Stimulated activated CD8-positive, alpha-beta memory T cell treated with anti-CD3 and anti-CD28 coated beads, Interleukin-15, amount 100 ng/mL, for 24 hours (primary cell): Measurements from ENCODE around the gene RSBN1.
"Not testable (repeated sequence)": the region's sequence is repeated elsewhere in the genome, so short reads cannot be mapped to it uniquely, and the experiment has no call there.

Experiments used
- DNase-seq: peaks from one replicate; pipeline ENCODE4 v3.0.0-alpha.2; 2020; ENCODE audit warnings: low read depth

The RSBN1 gene

DNA sequence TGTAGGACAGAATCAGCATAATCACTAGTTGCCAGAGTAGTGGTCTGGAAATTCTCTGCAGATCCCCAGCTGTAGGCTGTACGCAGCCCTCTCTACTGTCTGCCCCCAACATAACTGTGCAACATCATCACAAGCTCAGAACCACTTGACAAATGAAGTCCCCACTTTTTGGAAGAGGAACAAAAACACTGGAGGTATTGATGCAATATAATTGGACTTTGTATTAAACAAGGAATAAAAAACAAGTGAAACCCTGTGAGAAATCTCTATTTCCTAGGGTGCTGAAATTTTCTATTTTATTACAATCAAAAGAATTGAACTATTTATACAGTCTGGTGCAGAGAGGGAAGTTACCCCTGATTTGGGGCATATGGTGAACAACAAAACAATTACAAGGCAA, 68.2 kb downstream of the RSBN1 start:
- no peak for DNase-seq

DNA sequence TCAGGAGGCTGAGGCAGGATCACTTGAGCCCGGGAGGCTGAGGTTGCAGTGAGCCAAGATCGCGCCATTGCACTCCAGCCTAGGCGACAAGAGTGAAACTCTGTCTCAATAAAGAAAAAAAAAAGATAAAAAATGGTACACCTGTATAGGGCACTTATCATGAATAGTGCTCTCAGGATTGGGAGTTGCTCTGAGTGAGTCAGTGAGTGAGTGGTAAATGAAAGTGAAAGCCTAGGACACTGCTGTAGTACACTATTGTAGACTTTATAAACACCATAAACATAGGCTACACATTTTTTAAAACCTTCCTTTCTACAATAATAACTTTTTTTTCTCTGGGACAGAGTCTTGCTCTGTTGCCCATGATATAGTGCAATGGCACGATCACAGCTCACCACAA, 69.8 kb downstream of the RSBN1 start:
- no peak for DNase-seq

DNA sequence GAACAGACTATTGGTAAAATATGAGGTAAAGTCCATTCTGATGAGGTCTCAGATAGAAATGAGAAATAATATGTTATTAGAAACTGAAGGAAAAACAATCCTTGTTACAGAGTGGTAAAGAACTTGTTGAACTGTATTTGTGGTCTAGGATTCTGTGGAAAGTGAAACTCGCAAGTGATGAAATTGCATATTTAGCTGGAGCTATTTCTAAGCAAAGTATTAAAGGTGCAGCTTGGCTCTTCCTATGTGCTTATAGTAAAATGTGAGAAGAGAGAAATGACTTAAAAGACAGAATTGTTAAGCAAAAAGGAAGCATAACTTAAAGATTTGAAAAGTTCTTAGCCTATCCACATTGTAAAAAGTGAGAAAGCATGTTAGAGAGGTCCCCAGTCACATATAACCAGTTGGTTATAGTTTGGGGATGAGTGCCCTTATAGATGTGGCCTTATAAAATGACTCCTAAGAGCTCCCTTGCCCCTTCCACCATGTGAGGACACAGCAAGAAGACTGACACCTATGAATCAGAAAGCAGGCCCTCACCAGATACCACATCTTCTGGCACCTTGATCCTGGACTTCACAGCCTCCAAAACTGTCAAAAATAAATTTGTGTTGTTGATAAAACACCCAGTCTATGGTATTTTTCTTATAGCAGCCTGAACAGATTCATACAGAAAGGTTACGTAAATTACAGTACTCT, 77.8 kb downstream of the RSBN1 start:
- no peak for DNase-seq

DNA sequence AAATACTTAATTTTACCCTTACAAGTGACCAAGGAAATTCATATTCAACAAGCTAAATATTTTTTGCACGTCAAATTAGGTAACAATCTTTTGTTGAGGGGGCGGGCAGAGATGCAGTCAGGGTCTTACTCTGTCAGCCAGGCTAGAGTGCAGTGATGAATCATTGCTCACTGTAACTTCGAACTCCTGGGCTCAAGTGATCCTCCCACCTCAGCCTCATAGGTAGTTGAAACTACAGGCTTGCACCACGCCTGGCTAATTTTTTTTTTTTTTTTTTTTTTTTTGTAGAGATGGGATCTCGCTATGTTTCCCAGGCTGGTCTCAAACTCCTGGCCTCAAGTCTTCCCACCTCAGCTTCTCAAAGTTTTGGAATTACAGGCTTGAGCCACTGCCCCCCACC, 79.5 kb downstream of the RSBN1 start:
- no peak for DNase-seq

DNA sequence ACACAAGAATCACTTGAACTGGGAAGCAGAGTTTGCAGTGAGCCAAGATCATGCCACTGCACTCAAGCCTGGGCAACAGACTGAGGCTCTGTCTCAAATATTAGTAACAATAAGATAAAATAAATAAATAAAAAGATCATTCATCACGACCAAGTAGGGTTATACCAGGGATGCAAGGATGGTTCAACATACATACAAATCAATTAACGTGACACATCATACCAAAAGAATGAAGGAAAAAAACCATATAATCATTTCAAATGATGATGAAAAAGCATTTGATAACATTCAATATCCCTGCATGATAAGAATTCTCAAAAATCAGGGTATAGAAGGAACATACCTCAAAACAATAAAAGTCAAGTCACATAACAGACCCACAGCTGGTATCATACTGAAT, 91.3 kb downstream of the RSBN1 start:
- no peak for DNase-seq

DNA sequence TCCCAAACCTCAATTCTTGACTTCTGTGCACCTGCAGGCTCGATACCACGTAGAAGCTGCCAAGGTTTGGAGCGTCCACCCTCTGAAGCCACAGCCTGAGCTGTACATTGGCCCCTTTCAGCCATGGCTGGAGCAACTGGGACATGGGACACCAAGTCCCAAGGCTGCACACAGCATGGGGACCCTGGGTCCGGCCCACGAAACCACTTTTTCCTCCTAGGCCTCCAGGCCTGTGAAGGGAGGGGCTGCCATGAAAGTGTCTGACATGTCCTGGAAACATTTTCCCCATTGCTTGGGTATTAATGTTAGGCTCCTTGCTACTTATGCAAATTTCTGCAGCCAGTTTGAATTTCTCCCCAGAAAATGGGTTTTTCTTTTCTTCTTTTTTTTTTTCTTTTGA, 93.7 kb downstream of the RSBN1 start:
- DNase-seq = not testable (repeated sequence)

DNA sequence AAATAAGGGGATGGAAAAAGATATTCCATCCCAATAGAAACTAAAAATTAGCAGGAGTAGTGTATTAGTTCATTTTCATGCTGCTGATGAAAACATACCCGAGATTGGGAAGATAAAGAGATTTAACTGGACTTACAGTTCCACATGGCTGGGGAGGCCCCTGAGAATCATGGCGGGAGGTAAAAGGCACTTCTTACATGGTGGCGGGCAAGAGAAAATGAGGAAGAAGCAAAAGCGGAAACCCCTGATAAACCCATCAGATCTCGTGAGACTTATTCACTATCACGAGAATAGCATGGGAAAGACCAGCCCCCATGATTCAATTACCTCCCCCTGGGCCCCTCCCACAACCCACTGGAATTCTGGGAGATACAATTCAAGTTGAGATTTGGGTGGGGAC, 94.8 kb downstream of the RSBN1 start:
- not testable (repeated sequence) for DNase-seq

DNA sequence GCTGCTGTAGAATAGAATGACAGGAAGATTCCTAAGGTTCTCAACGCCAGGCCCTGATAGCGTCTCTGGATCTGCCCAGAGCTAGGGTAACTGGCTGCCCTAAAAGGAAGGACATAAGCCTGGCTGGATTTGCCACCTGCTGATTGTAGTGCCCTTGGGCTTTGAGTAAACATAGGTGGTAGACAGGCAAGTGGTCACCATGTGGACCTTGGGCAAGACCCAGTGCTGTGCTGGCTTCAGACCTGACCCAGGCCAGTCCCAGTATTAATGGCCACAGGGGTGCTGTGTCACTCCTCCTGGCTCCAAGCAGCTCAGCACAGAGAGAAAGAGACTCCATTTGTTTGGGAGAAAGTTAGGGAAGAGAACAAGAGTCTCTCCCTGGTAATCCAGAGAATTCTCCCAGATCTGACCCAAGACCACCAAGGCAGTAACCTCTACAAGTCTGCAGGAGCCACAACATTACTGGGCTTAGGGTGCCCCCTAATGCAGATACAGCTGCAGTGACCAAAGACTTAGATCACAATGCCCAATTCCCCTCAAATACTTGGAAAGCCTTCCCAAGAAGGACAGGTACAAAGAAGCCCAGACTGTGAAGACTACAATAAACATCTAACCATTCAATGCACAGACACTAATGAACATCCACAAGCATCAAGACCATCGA, 97.5 kb downstream of the RSBN1 start:
- no peak for DNase-seq
